GM12801 (cell line): ENCODE data around the gene LGALS16.

Source experiments
- TF ChIP-seq, protein P1 (sequence below): IDR thresholded peaks from one replicate; pipeline ENCODE4 v1.5.1; 2011; ENCODE audit warnings: control low read depth; ENCODE audit not compliant: insufficient read length; ENCODE audit errors: extremely low read depth

The LGALS16 gene, protein sequence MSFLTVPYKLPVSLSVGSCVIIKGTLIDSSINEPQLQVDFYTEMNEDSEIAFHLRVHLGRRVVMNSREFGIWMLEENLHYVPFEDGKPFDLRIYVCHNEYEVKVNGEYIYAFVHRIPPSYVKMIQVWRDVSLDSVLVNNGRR

DNA sequence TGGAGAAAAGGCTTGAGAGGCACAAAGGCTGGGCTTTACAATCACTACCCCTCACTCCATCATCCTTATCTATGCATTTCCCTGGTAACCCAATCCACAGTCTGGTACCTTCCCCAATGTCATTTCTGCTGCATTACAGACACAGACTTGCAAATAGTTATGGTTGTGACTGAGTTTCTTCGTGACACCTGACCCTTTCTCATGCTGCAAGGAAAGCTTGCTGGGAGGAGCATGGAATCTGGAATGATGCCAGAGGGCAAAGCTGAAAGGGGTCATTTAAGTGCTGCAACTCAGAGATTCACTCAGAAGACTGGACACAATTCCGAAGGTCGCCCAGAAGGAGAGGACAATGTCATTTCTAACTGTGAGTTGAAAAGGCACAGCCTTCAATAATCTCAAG is at the start of gene LGALS16:
Gene LGALS16, plus strand, starts transcription at position 301 of the 400 bp plus-strand sequence. Its CDS starts 49 bp downstream, at position 350.
- TF ChIP-seq, protein P1, sequence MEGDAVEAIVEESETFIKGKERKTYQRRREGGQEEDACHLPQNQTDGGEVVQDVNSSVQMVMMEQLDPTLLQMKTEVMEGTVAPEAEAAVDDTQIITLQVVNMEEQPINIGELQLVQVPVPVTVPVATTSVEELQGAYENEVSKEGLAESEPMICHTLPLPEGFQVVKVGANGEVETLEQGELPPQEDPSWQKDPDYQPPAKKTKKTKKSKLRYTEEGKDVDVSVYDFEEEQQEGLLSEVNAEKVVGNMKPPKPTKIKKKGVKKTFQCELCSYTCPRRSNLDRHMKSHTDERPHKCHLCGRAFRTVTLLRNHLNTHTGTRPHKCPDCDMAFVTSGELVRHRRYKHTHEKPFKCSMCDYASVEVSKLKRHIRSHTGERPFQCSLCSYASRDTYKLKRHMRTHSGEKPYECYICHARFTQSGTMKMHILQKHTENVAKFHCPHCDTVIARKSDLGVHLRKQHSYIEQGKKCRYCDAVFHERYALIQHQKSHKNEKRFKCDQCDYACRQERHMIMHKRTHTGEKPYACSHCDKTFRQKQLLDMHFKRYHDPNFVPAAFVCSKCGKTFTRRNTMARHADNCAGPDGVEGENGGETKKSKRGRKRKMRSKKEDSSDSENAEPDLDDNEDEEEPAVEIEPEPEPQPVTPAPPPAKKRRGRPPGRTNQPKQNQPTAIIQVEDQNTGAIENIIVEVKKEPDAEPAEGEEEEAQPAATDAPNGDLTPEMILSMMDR: no peak

DNA sequence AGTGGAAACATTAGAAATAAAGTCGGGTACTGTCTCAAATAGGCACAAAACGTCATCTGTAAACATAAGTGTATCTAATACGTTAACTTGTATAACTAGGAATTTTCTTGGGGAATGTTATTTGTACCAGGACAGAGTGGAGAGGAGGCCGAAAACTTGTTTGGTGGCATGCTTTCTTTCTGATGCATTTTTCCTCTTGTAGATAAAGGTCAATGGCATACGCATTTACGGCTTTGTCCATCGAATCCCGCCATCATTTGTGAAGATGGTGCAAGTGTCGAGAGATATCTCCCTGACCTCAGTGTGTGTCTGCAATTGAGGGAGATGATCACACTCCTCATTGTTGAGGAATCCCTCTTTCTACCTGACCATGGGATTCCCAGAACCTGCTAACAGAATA is 48.7 kb upstream of the LGALS16 start:
- TF ChIP-seq, protein P1: no peak

DNA sequence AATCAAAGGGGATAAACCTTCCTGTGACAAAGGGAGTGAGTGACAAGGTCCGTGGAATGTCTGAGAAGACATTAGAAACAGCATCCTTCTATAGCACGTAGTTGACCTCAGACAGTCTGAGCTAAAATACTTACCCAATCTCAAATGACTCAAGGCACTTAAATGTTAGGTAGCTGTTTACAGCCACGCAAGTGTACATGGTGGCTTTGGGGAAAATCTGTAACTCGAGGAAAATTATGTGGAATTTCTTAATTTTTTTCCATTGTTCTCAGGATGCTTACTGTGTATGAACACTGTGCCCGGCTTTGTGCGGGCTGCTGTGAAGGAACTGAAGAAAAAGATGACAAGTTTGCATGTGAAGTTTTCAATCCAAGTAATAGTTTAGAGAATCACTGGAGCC is 48.2 kb upstream of the LGALS16 start:
- TF ChIP-seq, protein P1: no peak

DNA sequence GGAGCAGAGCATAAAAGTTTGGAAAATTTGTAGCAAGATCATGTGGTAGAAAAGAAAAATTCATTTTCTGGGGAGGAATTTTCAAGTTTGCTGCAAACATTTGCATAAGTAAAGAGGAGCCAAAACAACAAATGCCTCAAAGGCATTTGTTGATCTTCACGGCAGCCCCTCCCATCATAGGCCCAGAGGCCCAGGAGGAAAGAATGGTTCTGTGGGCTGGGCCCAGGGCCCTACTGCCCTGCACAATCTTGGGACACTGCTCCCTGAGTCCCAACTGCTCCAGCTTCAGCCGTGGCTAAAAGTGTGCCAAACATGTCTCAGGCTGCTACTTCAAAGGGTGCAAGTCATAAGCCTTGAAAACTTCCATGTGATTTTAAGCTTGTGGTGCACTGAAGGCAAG is 42.1 kb upstream of the LGALS16 start:
- TF ChIP-seq, protein P1: no peak

DNA sequence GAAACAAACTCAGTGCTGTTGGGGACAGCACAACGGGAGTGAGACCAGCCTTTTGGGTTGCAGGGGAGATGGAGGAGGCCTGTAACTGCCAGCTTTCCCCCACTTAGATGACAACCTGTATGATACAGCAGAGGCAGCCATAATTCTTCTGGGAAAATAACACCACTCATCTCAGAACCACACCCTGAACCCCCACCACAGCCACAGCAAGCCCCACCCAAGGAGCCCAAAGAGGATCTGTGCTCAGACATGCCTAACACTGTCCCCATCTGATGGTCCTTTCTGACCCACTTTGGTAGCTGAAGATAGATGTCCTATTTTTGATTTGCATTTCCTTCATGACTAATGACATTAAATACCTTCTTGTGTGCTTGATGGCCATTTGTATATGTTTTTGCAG is 38.0 kb upstream of the LGALS16 start:
- TF ChIP-seq, protein P1: no peak

DNA sequence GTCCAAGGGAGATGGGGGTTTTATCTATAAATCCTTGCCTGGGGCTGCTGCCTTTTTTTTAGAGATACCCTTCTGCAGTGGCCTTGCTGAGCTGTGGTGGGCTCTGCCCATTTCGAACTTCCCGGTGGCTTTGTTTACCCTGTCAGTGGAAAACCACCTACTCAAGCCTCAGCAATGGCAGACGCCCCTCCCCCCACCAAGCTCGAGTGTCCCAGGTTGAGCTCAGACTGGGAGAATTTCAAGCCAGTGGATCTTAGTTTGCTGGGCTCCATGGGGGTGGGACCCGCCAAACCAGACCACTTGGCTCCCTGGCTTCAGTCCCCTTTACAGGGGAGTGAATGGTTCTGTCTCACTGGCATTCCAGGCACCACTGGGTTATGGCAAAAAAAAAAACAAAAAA is 31.8 kb upstream of the LGALS16 start:
- TF ChIP-seq, protein P1: no peak

DNA sequence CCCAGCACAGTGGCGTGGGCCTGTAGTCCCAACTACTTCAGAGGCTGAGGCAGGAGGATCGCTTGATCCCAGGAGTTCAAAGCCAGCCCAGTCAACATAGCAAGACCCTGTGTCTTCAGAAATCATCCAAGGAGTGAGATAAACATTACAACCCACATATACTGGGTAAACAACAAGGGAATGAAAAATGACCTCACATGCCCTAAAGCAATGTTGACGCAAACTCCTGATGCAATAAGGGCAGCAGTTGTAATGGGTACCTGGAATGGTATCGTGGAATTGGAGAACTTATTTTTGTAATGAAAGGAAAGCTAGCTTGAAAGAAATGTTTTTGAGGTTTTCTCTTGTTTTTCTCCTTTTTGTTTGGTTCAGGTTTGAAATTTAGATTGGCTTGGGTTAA is 24.5 kb upstream of the LGALS16 start:
- TF ChIP-seq, protein P1: no peak
